K562 (cell line): Measurements from ENCODE around the gene DNAAF9. TPM values are rescaled to one million over a fixed set of nuclear protein-coding genes. Genes with fewer than 3 reads are reported as not detected.

ENCODE experiments used
- ATAC-seq: fragments of 200-7000 bp; cut with Tn5 transposase; 3 replicates; pipeline ENCODE4 v1.9.1; 2020; ENCODE audit warnings: moderate library complexity
- BruUV-seq: library from RNA; stranded (reverse); fragments of 400-500 nt; replicated peaks from 2 replicates; lab custom pipeline; 2021; lab: Mats Ljungman, UMichigan
- CTCF ChIA-PET: fragments of 300-600 bp; formaldehyde crosslinking; extraction: SDS; loops from one replicate; lab custom pipeline; 2021; ENCODE audit warnings: low intra/inter-chr PET ratio; lab: Yijun Ruan, JAX
- POLR2A ChIA-PET: fragments of 300-600, 350-650 bp; sonication (Branson Sonifier 250); formaldehyde crosslinking; extraction: SDS; loops from one replicate; lab custom pipeline; 2021; ENCODE audit warnings: antibody characterized with exemption, inconsistent platforms; lab: Yijun Ruan, JAX
- DNase-seq, 4 experiments: peaks; one replicate each; pipeline versions ENCODE4 v3.0.0 to v3.0.0-alpha.2; 2011 to 2018; ENCODE audit warnings: low spot score in 3 of 4, mixed read lengths in 3 of 4; ENCODE audit errors: extremely low read depth in 1 of 4
- FAIRE-seq: peaks from 2 replicates; lab custom pipeline; 2011; peaks lifted over from hg19 to GRCh38; lab: Jason Lieb, UNC
- H2AFZ ChIP-seq: 2 replicates; pipeline ENCODE4 v1.6.0; 2011; ENCODE audit warnings: low read depth, low read length, control low read depth, inconsistent platforms
- H3K27ac ChIP-seq: fragments of 200-600 bp; 3 replicates; pipeline ENCODE4 v1.8.0; 2011; ENCODE audit warnings: low read depth, mild to moderate bottlenecking, control low read depth, inconsistent platforms, low read length, moderate library complexity, mixed read lengths; ENCODE audit errors: extremely low read depth
- H3K27me3 ChIP-seq, 2 experiments: fragments of 300-600 bp in 1 of 2; 2 replicates in 1 of 2; 3 replicates in 1 of 2; pipeline versions ENCODE4 v1.6.0 to v1.8.0; 2011; ENCODE audit warnings: inconsistent platforms in 2 of 2, low read length in 2 of 2, mild to moderate bottlenecking in 1 of 2, mixed read lengths in 1 of 2, moderate library complexity in 1 of 2; ENCODE audit not compliant: control insufficient read depth in 2 of 2, insufficient read depth in 2 of 2
- H3K36me3 ChIP-seq: fragments of 300-600 bp; 3 replicates; pipeline ENCODE4 v1.8.0; 2011; ENCODE audit warnings: mild to moderate bottlenecking, low read length, inconsistent platforms; ENCODE audit not compliant: control insufficient read depth, insufficient read depth
- H3K4me1 ChIP-seq, 2 experiments: fragments of 200-600 bp in 1 of 2; replicated peaks in 1 of 2; 2 replicates in 1 of 2; 3 replicates in 1 of 2; pipeline versions ENCODE4 v1.5.1 to v1.8.0; 2011; ENCODE audit warnings: inconsistent platforms in 2 of 2, low read length in 2 of 2, mild to moderate bottlenecking in 1 of 2, mixed read lengths in 1 of 2, moderate library complexity in 1 of 2; ENCODE audit not compliant: control insufficient read depth in 2 of 2, insufficient read depth in 2 of 2
- H3K4me2 ChIP-seq: 2 replicates; pipeline ENCODE4 v1.6.1; 2011; ENCODE audit warnings: low read length, control low read depth, inconsistent platforms, mixed read lengths; ENCODE audit not compliant: insufficient read depth
- H3K4me3 ChIP-seq: fragments of 200-600 bp; sonication (generic), shearing (Covaris generic); 2 replicates; pipeline ENCODE4 v1.5.1; 2016; ENCODE audit warnings: control low read depth, inconsistent platforms
- H3K79me2 ChIP-seq: fragments of 200-600 bp; 3 replicates; pipeline ENCODE4 v1.8.0; 2011; ENCODE audit warnings: low read length, inconsistent platforms; ENCODE audit not compliant: control insufficient read depth, insufficient read depth
- H3K9ac ChIP-seq, 2 experiments: 2 replicates each; pipeline versions ENCODE4 v1.6.0 to v1.6.1; 2011; ENCODE audit warnings: low read depth in 2 of 2, low read length in 2 of 2, control low read depth in 1 of 2, inconsistent platforms in 1 of 2, mild to moderate bottlenecking in 1 of 2, mixed read lengths in 1 of 2; ENCODE audit not compliant: insufficient read depth in 1 of 2
- H3K9me1 ChIP-seq: one replicate; pipeline ENCODE4 v1.6.0; 2011; ENCODE audit warnings: inconsistent platforms, mild to moderate bottlenecking, low read length, moderate library complexity; ENCODE audit not compliant: control insufficient read depth, insufficient read depth
- H3K9me3 ChIP-seq: replicated peaks from 2 replicates; pipeline ENCODE4 v1.5.1; 2011; ENCODE audit warnings: low read depth, low read length, inconsistent platforms; ENCODE audit not compliant: control insufficient read depth, insufficient read depth
- H4K20me1 ChIP-seq: replicated peaks from 2 replicates; pipeline ENCODE4 v1.6.1; 2011; ENCODE audit warnings: low read length, inconsistent platforms, mixed read lengths; ENCODE audit not compliant: control insufficient read depth, insufficient read depth
- COPS2 ChIP-seq: fragments of 450-650 bp; conservative IDR thresholded peaks from 2 replicates; pipeline ENCODE4 v1.6.1; 2016; ENCODE audit warnings: mild to moderate bottlenecking, moderate library complexity
- FUS ChIP-seq: fragments of 200-400 bp; formaldehyde crosslinking; optimal IDR thresholded peaks from 2 replicates; pipeline ENCODE3; 2017; ENCODE audit warnings: low read depth, low read length
- MTA1 ChIP-seq: fragments of 450-650 bp; IDR thresholded peaks from 2 replicates; pipeline ENCODE4 v1.6.1; 2017; ENCODE audit warnings: borderline replicate concordance
- NR3C1 ChIP-seq: sonication (generic); formaldehyde crosslinking; IDR thresholded peaks from 2 replicates; pipeline ENCODE4 v1.8.1; 2022; ENCODE audit warnings: missing genetic modification reagents
- PCBP1 ChIP-seq: fragments of 200-400 bp; formaldehyde crosslinking; IDR thresholded peaks from 2 replicates; pipeline ENCODE4 v1.6.1; 2018; ENCODE audit warnings: mild to moderate bottlenecking, low read depth, low read length; ENCODE audit not compliant: poor library complexity, severe bottlenecking
- POLR2AphosphoS5 ChIP-seq: IDR thresholded peaks from 2 replicates; pipeline ENCODE4 v1.6.1; 2011; ENCODE audit warnings: mild to moderate bottlenecking, low read depth, low read length, moderate library complexity; ENCODE audit not compliant: control insufficient read depth, insufficient read depth
- RAD51 ChIP-seq: fragments of 450-650 bp; IDR thresholded peaks from 2 replicates; pipeline ENCODE4 v1.7.1; 2016; ENCODE audit warnings: low read depth, mild to moderate bottlenecking, borderline replicate concordance
- RCOR1 ChIP-seq, 2 experiments: IDR thresholded peaks; 2 replicates each; pipeline ENCODE4 v1.6.1; 2012; ENCODE audit warnings: low read depth in 2 of 2, low read length in 2 of 2, borderline replicate concordance in 1 of 2, improper control_type of control experiment in 1 of 2
- RNF2 ChIP-seq: sonication (generic); IDR thresholded peaks from 2 replicates; pipeline ENCODE4 v1.6.1; 2016
- SMARCB1 ChIP-seq: IDR thresholded peaks from 2 replicates; pipeline ENCODE4 v1.6.1; 2011; ENCODE audit warnings: improper control_type of control experiment, low read depth; ENCODE audit not compliant: insufficient read length
- XRCC5 ChIP-seq: fragments of 200-400 bp; formaldehyde crosslinking; IDR thresholded peaks from 2 replicates; pipeline ENCODE4 v1.6.1; 2017; ENCODE audit warnings: low read depth, mild to moderate bottlenecking, low read length
- ZNF253 ChIP-seq: fragments of 250-450 bp; sonication (Bioruptor Pico); conservative IDR thresholded peaks from 2 replicates; pipeline ENCODE4 v1.6.1; 2021; ENCODE audit warnings: mild to moderate bottlenecking
- ZNF277 ChIP-seq: fragments of 250-450 bp; sonication (Bioruptor Pico); IDR thresholded peaks from 2 replicates; pipeline ENCODE4 v1.8.0; 2022; ENCODE audit warnings: inconsistent platforms, mild to moderate bottlenecking, moderate library complexity, borderline replicate concordance
- ZNF431 ChIP-seq: sonication (generic); formaldehyde crosslinking; IDR thresholded peaks from 2 replicates; pipeline ENCODE4 v1.8.0; 2022; ENCODE audit warnings: mild to moderate bottlenecking, missing genetic modification reagents
- whole genome bisulfite sequencing: fragments of 100-300 bp; shearing (Covaris generic); methylation state at CpG from one replicate; pipeline ENCODE4 v1.1.6; 2016; ENCODE audit warnings: low coverage, mixed read lengths; ENCODE audit not compliant: insufficient coverage; ENCODE audit errors: missing lambda C conversion rate; 5-methylcytosine and 5-hydroxymethylcytosine counted together
- in situ Hi-C: fragments of 300-500 bp; cut with MboI; formaldehyde crosslinking; loops from 4 replicates; pipeline ENCODE4 v1.15.0; 2018; ENCODE audit warnings: inconsistent platforms, mixed read lengths
- intact Hi-C: fragments of 100-400 bp; cut with micrococcal nuclease; formaldehyde crosslinking; loops from 2 replicates; pipeline ENCODE4 v1.14.2; 2022
- polyA plus RNA-seq, 8 experiments: library from polyadenylated mRNA; depleted of rRNA in 4 of 8; stranded (reverse) in 5 of 8; unstranded in 3 of 8; fragments of >200 nt; fragmentation: Nextera tagmentation in 2 of 8; fragmentation: Illumina TruSeq in 1 of 8; extraction: Ambion mirVana in 2 of 8; extraction: Trizol in 1 of 8; gene quantifications; 2 replicates each; pipeline versions ENCODE4 v1.2.1 to v1.2.3, GENCODE V29; 2011 to 2014; ENCODE audit warnings: inconsistent platforms in 1 of 8, missing spikeins in 1 of 8
- total RNA-seq, 7 experiments: library from RNA; depleted of rRNA in 6 of 7; stranded (reverse); fragments of >200 nt in 6 of 7; fragmentation: Illumina TruSeq in 2 of 7; extraction: Trizol in 2 of 7; gene quantifications; 2 replicates each; pipeline versions ENCODE4 v1.2.1 to v1.2.3, GENCODE V29; 2011 to 2021; ENCODE audit warnings: low replicate concordance in 1 of 7
- TF ChIP-seq, protein P1 (sequence below): fragments of 450-650 bp; IDR thresholded peaks from 2 replicates; pipeline ENCODE4 v1.6.1; 2014; ENCODE audit warnings: low read depth, mild to moderate bottlenecking, moderate library complexity, borderline replicate concordance
- TF ChIP-seq, protein P2 (sequence below): fragments of 250-450 bp; sonication (Bioruptor Pico); IDR thresholded peaks from 2 replicates; pipeline ENCODE4 v1.6.1; 2021; ENCODE audit warnings: mild to moderate bottlenecking
- TF ChIP-seq, protein P3 (sequence below): sonication (generic); formaldehyde crosslinking; IDR thresholded peaks from 2 replicates; pipeline ENCODE4 v1.4.0; 2020; ENCODE audit warnings: mild to moderate bottlenecking, missing genetic modification reagents

Gene DNAAF9
- total and polyA plus RNA-seq, 9 of the 15 experiments (the other 6 are each of a cell fraction or from before 2014, with no cell fraction given): 0.42 to 2.9 (median 1.9) TPM

- POLR2A ChIA-PET: no interaction called here
- TF ChIP-seq, protein P1, sequence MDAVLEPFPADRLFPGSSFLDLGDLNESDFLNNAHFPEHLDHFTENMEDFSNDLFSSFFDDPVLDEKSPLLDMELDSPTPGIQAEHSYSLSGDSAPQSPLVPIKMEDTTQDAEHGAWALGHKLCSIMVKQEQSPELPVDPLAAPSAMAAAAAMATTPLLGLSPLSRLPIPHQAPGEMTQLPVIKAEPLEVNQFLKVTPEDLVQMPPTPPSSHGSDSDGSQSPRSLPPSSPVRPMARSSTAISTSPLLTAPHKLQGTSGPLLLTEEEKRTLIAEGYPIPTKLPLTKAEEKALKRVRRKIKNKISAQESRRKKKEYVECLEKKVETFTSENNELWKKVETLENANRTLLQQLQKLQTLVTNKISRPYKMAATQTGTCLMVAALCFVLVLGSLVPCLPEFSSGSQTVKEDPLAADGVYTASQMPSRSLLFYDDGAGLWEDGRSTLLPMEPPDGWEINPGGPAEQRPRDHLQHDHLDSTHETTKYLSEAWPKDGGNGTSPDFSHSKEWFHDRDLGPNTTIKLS: no peak
- TF ChIP-seq RNF2 (no peak), NR3C1 (no peak), XRCC5 (no peak), RAD51 (no peak), MTA1 (no peak), SMARCB1 (no peak), FUS (no peak), COPS2 (no peak), ZNF253 (no peak), RCOR1 (IDR thresholded peaks at IDR 0.05; ENCODE audit: borderline replicate concordance in 1 of 2, low read depth in 2 of 2, low read length in 2 of 2) (no peak), POLR2AphosphoS5 (no peak), PCBP1 (no peak), ZNF277 (CRISPR knock-in tag) (no peak), ZNF431 (CRISPR knock-in tag) (no peak)
- TF ChIP-seq, protein P2, sequence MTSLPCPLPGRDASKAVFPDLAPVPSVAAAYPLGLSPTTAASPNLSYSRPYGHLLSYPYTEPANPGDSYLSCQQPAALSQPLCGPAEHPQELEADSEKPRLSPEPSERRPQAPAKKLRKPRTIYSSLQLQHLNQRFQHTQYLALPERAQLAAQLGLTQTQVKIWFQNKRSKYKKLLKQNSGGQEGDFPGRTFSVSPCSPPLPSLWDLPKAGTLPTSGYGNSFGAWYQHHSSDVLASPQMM: no peak
- TF ChIP-seq, protein P3, sequence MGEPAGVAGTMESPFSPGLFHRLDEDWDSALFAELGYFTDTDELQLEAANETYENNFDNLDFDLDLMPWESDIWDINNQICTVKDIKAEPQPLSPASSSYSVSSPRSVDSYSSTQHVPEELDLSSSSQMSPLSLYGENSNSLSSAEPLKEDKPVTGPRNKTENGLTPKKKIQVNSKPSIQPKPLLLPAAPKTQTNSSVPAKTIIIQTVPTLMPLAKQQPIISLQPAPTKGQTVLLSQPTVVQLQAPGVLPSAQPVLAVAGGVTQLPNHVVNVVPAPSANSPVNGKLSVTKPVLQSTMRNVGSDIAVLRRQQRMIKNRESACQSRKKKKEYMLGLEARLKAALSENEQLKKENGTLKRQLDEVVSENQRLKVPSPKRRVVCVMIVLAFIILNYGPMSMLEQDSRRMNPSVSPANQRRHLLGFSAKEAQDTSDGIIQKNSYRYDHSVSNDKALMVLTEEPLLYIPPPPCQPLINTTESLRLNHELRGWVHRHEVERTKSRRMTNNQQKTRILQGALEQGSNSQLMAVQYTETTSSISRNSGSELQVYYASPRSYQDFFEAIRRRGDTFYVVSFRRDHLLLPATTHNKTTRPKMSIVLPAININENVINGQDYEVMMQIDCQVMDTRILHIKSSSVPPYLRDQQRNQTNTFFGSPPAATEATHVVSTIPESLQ: no peak
Measured at GRCh38 chr20:3432844-3433243, 25.4 kb upstream of the DNAAF9 start.

More at GRCh38 chr20:3432844-3433243, 25.4 kb upstream of the DNAAF9 start:
- DNase-seq (no peak), FAIRE-seq (no peak), ATAC-seq (no peak)
- Histone ChIP-seq H3K4me2 (no peak overlapping the region), H3K9me3 (no peaks in the 10 kb centered on the region), H3K27me3 (no peaks in the 10 kb centered on the region), H3K36me3 (no peaks in the 10 kb centered on the region), H3K9ac (no peak overlapping the region), H3K4me3 (no peak overlapping the region), H3K4me1 (no peaks in the 10 kb centered on the region; a peak in 1 of 5 replicates), H4K20me1 (no peaks in the 10 kb centered on the region), H2AFZ (no peak overlapping the region), H3K9me1 (no peaks in the 10 kb centered on the region), H3K27ac (no peak overlapping the region), H3K79me2 (no peaks in the 10 kb centered on the region)
- intact Hi-C loops (no loop called here), in situ Hi-C loops (no loop called here)
- CTCF ChIA-PET: no interaction called here
- WGBS: 54% methylated on average over 3 of the region's 3 CpGs
- BruUV-seq: no TSS peak
